VCaP (cell line): ENCODE data around the gene DNAAF2.

Experiments used
- H3K27ac ChIP-seq: fragments of 450-650 bp; 2 replicates; pipeline ENCODE4 v1.5.1; 2017
- CTCF ChIP-seq: fragments of 450-650 bp; conservative IDR thresholded peaks from 2 replicates; pipeline ENCODE4 v1.5.1; 2017; ENCODE audit warnings: mild to moderate bottlenecking, moderate library complexity

The DNAAF2 gene

GRCh38 chr14:49598485-49599300 is 36.4 kb downstream of the DNAAF2 start, which contains the start of gene LRR1:
LRR1 (plus strand) TSS chr14:49598940; CDS start chr14:49599021, 81 bp downstream.
- no peak for TF ChIP-seq CTCF

GRCh38 chr14:49598189-49598484 is 36.9 kb downstream of the DNAAF2 start:
- H3K27ac ChIP-seq, result peak overlapping the region; percentile 98
- no peak for TF ChIP-seq CTCF

More at GRCh38 chr14:49598485-49599300, 36.4 kb downstream of the DNAAF2 start, which contains the start of gene LRR1:
- H3K27ac ChIP-seq, result peak within 1 kb of the TSS; percentile 98

GRCh38 chr14:49594347-49595091 is 40.5 kb downstream of the DNAAF2 start:
- H3K27ac ChIP-seq, result peak overlapping the region; percentile 62
- TF ChIP-seq CTCF, result no peak

- TF ChIP-seq CTCF, result no peak
- H3K27ac ChIP-seq, result no peak overlapping the region
Observed at GRCh38 chr14:49593016-49593415, 42.0 kb downstream of the DNAAF2 start.

GRCh38 chr14:49589387-49589786 is 45.7 kb downstream of the DNAAF2 start:
- TF ChIP-seq CTCF, result no peak
- H3K27ac ChIP-seq, result no peak overlapping the region

- peak overlapping the region; percentile 94 for H3K27ac ChIP-seq
- TF ChIP-seq CTCF, result peak; percentile 88
Observed at GRCh38 chr14:49586673-49587460, 48.2 kb downstream of the DNAAF2 start.
